ENCODE results near the gene HBZ. TPM values are rescaled to one million over a fixed set of nuclear protein-coding genes. Genes with fewer than 3 reads are reported as not detected.
"Not testable (repeated sequence)": the region's sequence is repeated elsewhere in the genome, so short reads cannot be mapped to it uniquely, and the experiment has no call there.

Gene HBZ
- total RNA-seq, 2 experiments from 2014 or later = not detected

GRCh38 chr16:149024-149660 is 3.3 kb upstream of the HBZ start:
- Histone ChIP-seq H3K4me2 (ENCODE audit: low read length) (no peak overlapping the region), H3K9me2 (ENCODE audit: insufficient read depth, low read length) (no peaks in the 10 kb centered on the region), H2AFZ (ENCODE audit: low read length) (no peak overlapping the region), H3K9me3 (ENCODE audit: low read length) (no peaks in the 10 kb centered on the region), H3K36me3 (ENCODE audit: insufficient read depth, low read length) (no peaks in the 10 kb centered on the region), H4K20me1 (ENCODE audit: insufficient read depth, low read length) (no peaks in the 10 kb centered on the region), H3K79me2 (ENCODE audit: insufficient read depth, low read depth, low read length) (no peaks in the 10 kb centered on the region), H3K4me1 (ENCODE audit: insufficient read depth, low read length, poor library complexity, severe bottlenecking) (no peaks in the 10 kb centered on the region), H3K4me3 (ENCODE audit: low read depth, low read length, poor library complexity, severe bottlenecking) (no peak overlapping the region), H3K27ac (ENCODE audit: low read depth, low read length, poor library complexity, severe bottlenecking) (no peak overlapping the region)
- intact Hi-C loops (cut with micrococcal nuclease; ENCODE audit: unreplicated experiment) = no loop called here
- no peak for TF ChIP-seq EZH2phosphoT487 (IDR thresholded peaks at IDR 0.05; ENCODE audit: borderline replicate concordance, low read depth, low read length)
- TF ChIP-seq CTCF (conservative IDR thresholded peaks at IDR 0.05; ENCODE audit: low read length) = no peak
- ChIA-PET CTCF (ENCODE audit: unreplicated experiment) (no interaction called here), POLR2A (no interaction called here)
- no peak for DNase-seq (ENCODE audit: low spot score)
- no TSS peak for BruUV-seq (replicated peaks)

- BruUV-seq (replicated peaks); H4K20me1 ChIP-seq (ENCODE audit: insufficient read depth, low read length); H3K4me2 ChIP-seq (ENCODE audit: low read length): not testable (repeated sequence)
These were observed 681 bp downstream of the HBZ start for GRCh38 chr16:153129-153521.

GRCh38 chr16:153550-154216 is 1.2 kb downstream of the HBZ start:
- intact Hi-C loops (cut with micrococcal nuclease; ENCODE audit: unreplicated experiment); H3K36me3 ChIP-seq (ENCODE audit: insufficient read depth, low read length); H4K20me1 ChIP-seq (ENCODE audit: insufficient read depth, low read length); BruUV-seq (replicated peaks); H3K27ac ChIP-seq (ENCODE audit: low read depth, low read length, poor library complexity, severe bottlenecking); H3K9me3 ChIP-seq (ENCODE audit: low read length); DNase-seq (ENCODE audit: low spot score); H3K79me2 ChIP-seq (ENCODE audit: insufficient read depth, low read depth, low read length); POLR2A ChIA-PET; H3K4me2 ChIP-seq (ENCODE audit: low read length); CTCF ChIA-PET (ENCODE audit: unreplicated experiment); H2AFZ ChIP-seq (ENCODE audit: low read length); H3K4me1 ChIP-seq (ENCODE audit: insufficient read depth, low read length, poor library complexity, severe bottlenecking); H3K9me2 ChIP-seq (ENCODE audit: insufficient read depth, low read length); H3K4me3 ChIP-seq (ENCODE audit: low read depth, low read length, poor library complexity, severe bottlenecking): not testable (repeated sequence)

More at GRCh38 chr16:153129-153521, 681 bp downstream of the HBZ start:
- H3K79me2 ChIP-seq (ENCODE audit: insufficient read depth, low read depth, low read length); intact Hi-C loops (cut with micrococcal nuclease; ENCODE audit: unreplicated experiment); H3K9me2 ChIP-seq (ENCODE audit: insufficient read depth, low read length); H3K36me3 ChIP-seq (ENCODE audit: insufficient read depth, low read length); H2AFZ ChIP-seq (ENCODE audit: low read length); H3K27ac ChIP-seq (ENCODE audit: low read depth, low read length, poor library complexity, severe bottlenecking); DNase-seq (ENCODE audit: low spot score); H3K4me3 ChIP-seq (ENCODE audit: low read depth, low read length, poor library complexity, severe bottlenecking); POLR2A ChIA-PET; H3K4me1 ChIP-seq (ENCODE audit: insufficient read depth, low read length, poor library complexity, severe bottlenecking); H3K9me3 ChIP-seq (ENCODE audit: low read length); CTCF ChIA-PET (ENCODE audit: unreplicated experiment): not testable (repeated sequence)

All from OCI-LY7 (cell line).